H9 (cell line): ENCODE results near the gene IRAK4. TPM values are rescaled to one million over a fixed set of nuclear protein-coding genes. Genes with fewer than 3 reads are reported as not detected.
A peak's percentile ranks its signal among the peaks of the same experiment; 100 is the strongest.

ENCODE experiments used
- DNase-seq: peaks from one replicate; pipeline ENCODE4 v3.0.0-alpha.2; 2017
- H2AFZ ChIP-seq: one replicate; pipeline ENCODE4 v1.6.1; 2013; ENCODE audit warnings: mild to moderate bottlenecking, low read length, control low read depth, moderate library complexity
- H2AK5ac ChIP-seq: 2 replicates; pipeline ENCODE4 v1.6.1; 2013; ENCODE audit warnings: low read length, control low read depth, mixed read lengths; ENCODE audit not compliant: insufficient read length
- H2BK120ac ChIP-seq: one replicate; pipeline ENCODE4 v1.6.1; 2013; ENCODE audit warnings: low read depth, mild to moderate bottlenecking, low read length, control low read depth, inconsistent platforms; ENCODE audit not compliant: poor library complexity, severe bottlenecking
- H2BK12ac ChIP-seq: 2 replicates; pipeline ENCODE4 v1.6.1; 2013; ENCODE audit warnings: low read length, control low read depth, mixed read lengths, low read depth; ENCODE audit not compliant: insufficient read length
- H2BK15ac ChIP-seq: 2 replicates; pipeline ENCODE4 v1.6.1; 2013; ENCODE audit warnings: low read depth, low read length, control low read depth
- H2BK20ac ChIP-seq: one replicate; pipeline ENCODE4 v1.6.1; 2013; ENCODE audit warnings: low read depth, mild to moderate bottlenecking, low read length, control low read depth, inconsistent platforms; ENCODE audit not compliant: poor library complexity, severe bottlenecking
- H2BK5ac ChIP-seq: 2 replicates; pipeline ENCODE4 v1.6.1; 2013; ENCODE audit warnings: low read length, control low read depth, mixed read lengths; ENCODE audit not compliant: insufficient read length
- H3K14ac ChIP-seq: 2 replicates; pipeline ENCODE4 v1.6.1; 2013; ENCODE audit warnings: low read length, control low read depth; ENCODE audit not compliant: insufficient read depth
- H3K18ac ChIP-seq: 2 replicates; pipeline ENCODE4 v1.6.1; 2013; ENCODE audit warnings: low read depth, mild to moderate bottlenecking, mixed read lengths, low read length, control low read depth; ENCODE audit not compliant: insufficient read length
- H3K23ac ChIP-seq: 2 replicates; pipeline ENCODE4 v1.6.1; 2013; ENCODE audit warnings: low read length, control low read depth, mixed read lengths, low read depth; ENCODE audit not compliant: insufficient read length
- H3K23me2 ChIP-seq: 2 replicates; pipeline ENCODE4 v1.6.1; 2013; ENCODE audit warnings: low read depth, mild to moderate bottlenecking, mixed read lengths, low read length, control low read depth; ENCODE audit not compliant: insufficient read length, poor library complexity, severe bottlenecking
- H3K27ac ChIP-seq: 2 replicates; pipeline ENCODE4 v1.5.1; 2013; ENCODE audit warnings: low read length, control low read depth, mixed read lengths, low read depth; ENCODE audit not compliant: insufficient read length
- H3K27me3 ChIP-seq: 2 replicates; pipeline ENCODE4 v1.6.1; 2013; ENCODE audit warnings: low read length, control low read depth, inconsistent platforms; ENCODE audit not compliant: insufficient read depth
- H3K4ac ChIP-seq: 2 replicates; pipeline ENCODE4 v1.6.1; 2013; ENCODE audit warnings: low read depth, mild to moderate bottlenecking, control low read depth, inconsistent platforms, low read length, moderate library complexity
- H3K4me1 ChIP-seq: 2 replicates; pipeline ENCODE4 v1.6.1; 2013; ENCODE audit warnings: low read length, control low read depth, inconsistent platforms; ENCODE audit not compliant: insufficient read depth
- H3K4me2 ChIP-seq: 2 replicates; pipeline ENCODE4 v1.6.1; 2013; ENCODE audit warnings: low read length, control low read depth, mixed read lengths; ENCODE audit not compliant: insufficient read length, insufficient read depth
- H3K56ac ChIP-seq: 2 replicates; pipeline ENCODE4 v1.6.1; 2013; ENCODE audit warnings: low read depth, mild to moderate bottlenecking, mixed read lengths, low read length, control low read depth; ENCODE audit not compliant: insufficient read length
- H3K79me1 ChIP-seq: 2 replicates; pipeline ENCODE4 v1.6.1; 2013; ENCODE audit warnings: low read depth, mild to moderate bottlenecking, moderate library complexity, low read length, control low read depth, inconsistent platforms; ENCODE audit not compliant: insufficient read depth, poor library complexity, severe bottlenecking
- H3K79me2 ChIP-seq: 2 replicates; pipeline ENCODE4 v1.6.1; 2013; ENCODE audit warnings: low read length, control low read depth, inconsistent platforms; ENCODE audit not compliant: insufficient read depth
- H3K9ac ChIP-seq: 2 replicates; pipeline ENCODE4 v1.6.1; 2013; ENCODE audit warnings: low read length, control low read depth, mixed read lengths; ENCODE audit not compliant: insufficient read length; ENCODE audit errors: extremely low read depth
- H3K9me3 ChIP-seq: one replicate; pipeline ENCODE4 v1.6.1; 2013; ENCODE audit warnings: low read depth, low read length, inconsistent platforms; ENCODE audit not compliant: control insufficient read depth
- H3T11ph ChIP-seq: one replicate; pipeline ENCODE4 v1.6.1; 2013; ENCODE audit warnings: mild to moderate bottlenecking, low read length, control low read depth, inconsistent platforms
- H4K20me1 ChIP-seq: one replicate; pipeline ENCODE4 v1.6.1; 2013; ENCODE audit not compliant: control insufficient read depth, insufficient read length, insufficient read depth
- H4K5ac ChIP-seq: 2 replicates; pipeline ENCODE4 v1.6.1; 2013; ENCODE audit warnings: low read depth, mild to moderate bottlenecking, mixed read lengths, low read length, control low read depth; ENCODE audit not compliant: insufficient read length
- H4K8ac ChIP-seq: replicated peaks from 2 replicates; pipeline ENCODE4 v1.6.1; 2013; ENCODE audit warnings: low read length, control low read depth, mixed read lengths, low read depth; ENCODE audit not compliant: insufficient read length
- H4K91ac ChIP-seq: 2 replicates; pipeline ENCODE4 v1.6.1; 2013; ENCODE audit warnings: low read depth, mild to moderate bottlenecking, moderate library complexity, mixed read lengths, low read length, control low read depth; ENCODE audit not compliant: insufficient read length
- H3K27ac Mint-ChIP-seq, 3 experiments: 2 replicates in 2 of 3; 3 replicates in 1 of 3; pipeline ENCODE4 v1.8.0; 2020 to 2021; ENCODE audit warnings: mixed read lengths in 3 of 3, mild to moderate bottlenecking in 1 of 3, moderate library complexity in 1 of 3
- H3K27me3 Mint-ChIP-seq: 2 replicates; pipeline ENCODE4 v1.8.0; 2021; ENCODE audit warnings: low read depth, mild to moderate bottlenecking, moderate library complexity, mixed read lengths
- H3K36me3 Mint-ChIP-seq, 3 experiments: 2 replicates in 2 of 3; 3 replicates in 1 of 3; pipeline ENCODE4 v1.8.0; 2020 to 2021; ENCODE audit warnings: low read depth in 3 of 3, mixed read lengths in 3 of 3; ENCODE audit not compliant: insufficient read depth in 1 of 3
- H3K4me1 Mint-ChIP-seq, 2 experiments: 2 replicates each; pipeline ENCODE4 v1.8.0; 2020; ENCODE audit warnings: mixed read lengths in 2 of 2
- H3K4me3 Mint-ChIP-seq, 2 experiments: 2 replicates in 1 of 2; 3 replicates in 1 of 2; pipeline ENCODE4 v1.8.0; 2020 to 2021; ENCODE audit warnings: mild to moderate bottlenecking in 2 of 2, mixed read lengths in 2 of 2, moderate library complexity in 1 of 2
- H3K9me3 Mint-ChIP-seq, 2 experiments: 2 replicates in 1 of 2; 3 replicates in 1 of 2; pipeline ENCODE4 v1.8.0; 2020; ENCODE audit warnings: mild to moderate bottlenecking in 2 of 2, mixed read lengths in 2 of 2, moderate library complexity in 1 of 2
- CTCF ChIP-seq: fragments of 200-600 bp; sonication (generic); conservative IDR thresholded peaks from 3 replicates; pipeline ENCODE4 v1.8.0; 2021; ENCODE audit warnings: antibody characterized with exemption, mild to moderate bottlenecking
- total RNA-seq: library from RNA; stranded (reverse); gene quantifications from 2 replicates; pipeline ENCODE4 v1.2.1, GENCODE V29; 2021

IRAK4 gene
- total RNA-seq, 1 experiment from 2014 or later: 3.0 TPM

- Histone ChIP-seq H3K14ac (no peak overlapping the region), H3K56ac (no peak overlapping the region), H3K4me2 (no peak overlapping the region), H3K27ac (no peak overlapping the region), H4K5ac (no peak overlapping the region), H2AFZ (no peak overlapping the region), H2BK120ac (no peak overlapping the region), H3K9me3 (no peaks in the 10 kb centered on the region), H4K8ac (no peak overlapping the region), H2BK20ac (no peak overlapping the region), H3K18ac (no peak overlapping the region), H2AK5ac (no peak overlapping the region), H3K23ac (no peak overlapping the region), H2BK5ac (no peak overlapping the region), H3K79me2 (no peaks in the 10 kb centered on the region), H2BK15ac (no peak overlapping the region), H4K91ac (no peak overlapping the region), H3K79me1 (no peaks in the 10 kb centered on the region), H2BK12ac (no peak overlapping the region), H3T11ph (no peak overlapping the region), H3K9ac (no peak overlapping the region), H3K27me3 (no peaks in the 10 kb centered on the region), H4K20me1 (no peaks in the 10 kb centered on the region), H3K23me2 (no peaks in the 10 kb centered on the region), H3K4ac (no peak overlapping the region), H3K4me1 (no peaks in the 10 kb centered on the region)
- DNase-seq: no peak
- Mint-ChIP-seq H3K4me3 (no peak overlapping the region), H3K27ac (peak overlapping the region in 1 of 3 experiments; percentile 24; a peak in 1 of 7 replicates), H3K9me3 (peaks cover 0 to 3% of the 10 kb centered on the region in 2 experiments; a peak in 1 of 5 replicates), H3K4me1 (peaks cover 22 to 25% of the 10 kb centered on the region in 2 experiments), H3K36me3 (peaks cover 0 to 6% (median 2%) of the 10 kb centered on the region in 3 experiments; a peak in 3 of 7 replicates), H3K27me3 (no peaks in the 10 kb centered on the region; the same call in 1 of the 2 replicates)
- no peak for TF ChIP-seq CTCF
Measured at GRCh38 chr12:43722621-43723020, 36.1 kb upstream of the IRAK4 start.
